Heart left ventricle (tissue), 13 donors: ENCODE results near the gene SPEF2.

Source experiments
- POLR2A ChIP-seq, 2 donors: fragments of 450-650 bp; IDR thresholded peaks; one replicate each; pipeline ENCODE4 v1.6.1; 2017; ENCODE audit warnings: antibody characterized with exemption in 2 of 2, mild to moderate bottlenecking in 2 of 2, moderate library complexity in 2 of 2
- TF ChIP-seq, protein P1 (sequence below), 12 donors: fragments of 200-600 bp; sonication (generic) in 4 of 12; IDR thresholded peaks; one replicate each; pipeline versions ENCODE4 v1.5.0 to v1.8.0; 2018 to 2022; ENCODE audit warnings: antibody characterized with exemption in 12 of 12, mild to moderate bottlenecking in 5 of 12
- donor health status: ischemic (EF 13 %, LVEDD 7.1; RV severe dilation, severe dysfunction).
- donor health status: DM: no; HTN: yes; CAD: no.
- donor health status: DM: no; HTN: no; CAD: no.
- donor health status: ischemic (EF 25% LVEDD 6.9; RV normal size, moderate dysfunction).
- donor health status: ischemic (EF 25% LVEDD 5.7; RV mildly dilated, moderate dysfunction).
- donor health status: ischemic (EF 35%, LVEDD 5.7; RV mildly dilated, moderate dysfunction).
- donor health status: nonischemic (EF 11% LVEDD 7.7; RV severe dilation, severe dysfunction).
- donor health status: DM: yes; HTN: yes; CAD: no.
- donor health status: PGD.
- donor health status: ischemic (EF 29% LVEDD 5.4; RV normal size, mild dysfunction).
- donor health status: nonischemic (EF 23%, LVEDD 6.1; RV moderate dilation, normal function).

DNA sequence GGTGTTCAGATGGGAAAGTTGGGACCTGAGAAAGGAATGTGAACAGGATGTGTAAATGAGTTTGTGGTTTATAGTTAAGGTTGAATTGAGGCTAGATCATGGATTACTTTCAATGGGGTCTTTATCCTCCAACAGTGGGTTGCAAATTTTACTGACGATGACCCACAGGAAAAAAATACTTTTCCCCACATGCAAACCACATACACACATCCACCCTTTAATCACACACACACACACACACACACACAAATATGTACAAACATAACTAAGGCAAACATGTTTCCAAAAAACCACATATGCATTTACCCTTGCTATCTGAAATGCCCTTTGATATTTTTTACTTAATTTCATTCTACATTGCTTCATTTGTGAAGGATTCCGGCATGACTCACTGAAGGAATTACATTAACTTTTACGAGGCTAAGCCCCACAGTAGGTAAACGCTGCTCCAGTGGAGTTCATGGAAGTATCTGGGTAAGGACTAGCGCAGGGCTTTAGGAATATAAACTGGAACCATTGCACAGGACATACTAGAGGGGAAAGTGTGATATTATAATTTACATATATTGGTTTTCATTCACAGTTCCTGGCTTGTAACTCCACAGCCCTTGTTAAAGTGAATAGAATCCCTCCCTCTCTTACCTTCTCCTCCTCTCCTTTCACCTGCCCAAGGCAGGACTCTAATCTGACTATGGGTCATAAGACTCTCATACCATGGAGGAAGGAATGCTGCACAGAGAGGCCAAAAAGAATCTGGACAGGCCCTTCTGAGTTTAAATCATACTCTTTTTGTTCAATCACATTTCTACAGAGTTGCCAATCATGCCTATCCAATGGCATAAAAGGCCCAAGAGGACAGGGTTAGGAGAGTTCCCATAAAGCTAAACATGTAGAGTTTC lies 8.5 kb upstream of the SPEF2 start:
- TF ChIP-seq, protein P1, sequence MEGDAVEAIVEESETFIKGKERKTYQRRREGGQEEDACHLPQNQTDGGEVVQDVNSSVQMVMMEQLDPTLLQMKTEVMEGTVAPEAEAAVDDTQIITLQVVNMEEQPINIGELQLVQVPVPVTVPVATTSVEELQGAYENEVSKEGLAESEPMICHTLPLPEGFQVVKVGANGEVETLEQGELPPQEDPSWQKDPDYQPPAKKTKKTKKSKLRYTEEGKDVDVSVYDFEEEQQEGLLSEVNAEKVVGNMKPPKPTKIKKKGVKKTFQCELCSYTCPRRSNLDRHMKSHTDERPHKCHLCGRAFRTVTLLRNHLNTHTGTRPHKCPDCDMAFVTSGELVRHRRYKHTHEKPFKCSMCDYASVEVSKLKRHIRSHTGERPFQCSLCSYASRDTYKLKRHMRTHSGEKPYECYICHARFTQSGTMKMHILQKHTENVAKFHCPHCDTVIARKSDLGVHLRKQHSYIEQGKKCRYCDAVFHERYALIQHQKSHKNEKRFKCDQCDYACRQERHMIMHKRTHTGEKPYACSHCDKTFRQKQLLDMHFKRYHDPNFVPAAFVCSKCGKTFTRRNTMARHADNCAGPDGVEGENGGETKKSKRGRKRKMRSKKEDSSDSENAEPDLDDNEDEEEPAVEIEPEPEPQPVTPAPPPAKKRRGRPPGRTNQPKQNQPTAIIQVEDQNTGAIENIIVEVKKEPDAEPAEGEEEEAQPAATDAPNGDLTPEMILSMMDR (IDR thresholded peaks at IDR 0.05), result no peak
- TF ChIP-seq POLR2A (IDR thresholded peaks at IDR 0.05), result no peak
